HG03342 (cell line): Measurements from ENCODE around the gene SNX30.

ENCODE experiments used
- ATAC-seq: cut with Tn5 transposase; IDR thresholded peaks from one replicate; pipeline ENCODE4 v1.9.1; 2021; ENCODE audit warnings: mild to moderate bottlenecking, moderate library complexity; ENCODE audit not compliant: unreplicated experiment

SNX30 gene

DNA sequence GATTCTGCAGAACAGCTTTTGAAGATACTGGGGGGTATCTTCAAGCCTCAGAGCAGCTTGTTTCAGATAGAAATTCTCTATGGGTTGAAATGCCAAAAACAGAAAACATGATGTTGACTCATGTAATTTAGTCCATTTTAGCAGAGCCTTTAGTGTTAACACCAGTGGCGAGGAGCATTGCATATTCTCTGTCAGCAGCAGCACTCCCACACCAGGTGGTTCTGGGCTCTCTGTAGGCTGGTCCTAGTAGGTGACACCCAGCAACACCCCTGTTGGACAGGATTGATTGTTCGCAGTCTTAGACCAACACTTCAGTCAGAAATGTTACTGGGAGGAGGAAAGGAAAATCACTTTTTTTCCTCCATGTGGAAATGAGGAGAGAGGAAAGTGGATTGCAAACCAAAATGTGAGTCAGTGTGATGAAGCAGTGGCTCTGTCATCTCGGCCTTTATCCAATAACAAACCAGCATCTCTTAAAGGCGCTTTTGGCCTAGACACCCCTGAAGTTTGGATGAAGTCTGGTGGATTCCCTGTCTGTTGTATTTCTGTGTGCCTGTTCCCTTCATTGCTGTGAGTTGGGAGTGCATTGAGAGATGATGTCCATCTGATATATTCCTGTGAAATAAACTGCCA, 123.3 kb downstream of the SNX30 start:
- no peak for ATAC-seq

DNA sequence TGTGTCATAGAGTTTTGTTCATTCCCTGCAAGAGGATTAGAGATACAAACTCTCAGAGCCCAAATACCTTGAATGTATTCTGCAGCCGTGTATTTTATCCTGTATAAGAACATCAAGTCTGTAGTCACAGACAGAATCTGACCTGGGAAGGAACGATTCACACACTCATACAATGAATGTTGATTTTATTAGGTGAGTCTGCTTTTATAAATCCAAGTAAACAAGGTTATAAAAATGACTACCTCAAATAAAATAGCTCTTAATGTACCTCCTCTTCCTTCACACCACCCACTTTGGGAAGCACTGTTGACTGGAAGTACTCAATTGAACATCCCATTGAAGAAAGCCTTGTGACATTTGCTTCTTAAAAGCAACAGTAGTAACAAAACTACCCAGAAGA, 128.2 kb downstream of the SNX30 start:
- no peak for ATAC-seq

DNA sequence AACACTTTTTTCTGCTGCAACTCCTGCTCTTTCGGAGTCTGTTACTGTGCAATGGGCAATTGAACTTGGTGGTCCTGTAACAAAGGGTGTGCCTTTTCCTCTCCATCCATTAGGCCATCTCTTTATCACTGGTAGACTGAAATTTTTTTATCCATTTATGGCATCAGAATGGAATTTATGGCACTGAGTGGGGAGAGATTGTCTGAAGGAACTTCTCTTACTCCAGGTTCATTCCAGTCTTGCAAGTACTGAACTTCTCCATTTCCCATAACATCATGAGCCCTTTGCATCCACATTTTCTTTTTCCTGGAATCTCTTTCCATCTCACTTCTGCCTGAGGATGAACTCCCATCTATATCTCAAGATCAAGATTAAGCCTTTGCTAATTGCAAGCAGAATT, 130.1 kb downstream of the SNX30 start:
- no peak for ATAC-seq

DNA sequence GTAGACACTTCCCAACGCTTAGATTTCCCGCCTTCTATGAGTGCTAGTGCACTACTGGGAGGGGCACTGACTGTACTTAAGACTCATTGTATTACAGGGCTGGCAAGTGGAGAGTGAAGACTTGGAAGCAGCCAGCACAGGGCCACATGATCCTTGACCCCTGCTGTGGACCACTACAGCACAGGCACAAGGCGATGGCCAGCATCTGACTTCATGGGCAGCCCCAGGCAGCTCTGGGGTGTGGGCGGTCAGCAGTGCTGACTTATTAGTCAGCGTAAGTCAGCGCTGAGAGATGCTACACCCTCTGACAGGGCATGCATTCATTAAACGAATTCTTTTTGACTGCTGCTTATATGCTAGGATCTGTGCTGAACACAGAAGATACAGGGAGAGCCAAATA, 130.8 kb downstream of the SNX30 start:
- ATAC-seq, result no peak

DNA sequence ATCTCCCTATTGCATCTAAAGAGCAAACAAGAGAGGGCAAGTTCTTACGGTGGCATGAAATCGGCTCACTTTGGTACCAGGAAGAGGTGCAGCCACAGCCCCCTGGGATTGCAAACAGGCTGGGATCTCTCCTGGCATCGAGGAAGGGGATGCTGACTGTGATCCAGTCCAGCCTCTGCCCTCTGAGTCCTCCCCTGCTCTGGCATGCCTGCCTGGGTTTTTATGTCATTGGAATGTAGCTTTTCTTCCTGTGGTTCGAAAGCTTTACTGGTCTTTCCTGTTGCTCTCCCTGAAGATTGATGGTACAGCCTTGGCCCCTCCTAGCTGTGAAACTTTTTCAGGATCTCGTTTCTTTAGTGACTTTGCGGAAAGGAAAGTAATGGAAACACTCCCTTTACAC, 133.5 kb downstream of the SNX30 start:
- ATAC-seq, result no peak

DNA sequence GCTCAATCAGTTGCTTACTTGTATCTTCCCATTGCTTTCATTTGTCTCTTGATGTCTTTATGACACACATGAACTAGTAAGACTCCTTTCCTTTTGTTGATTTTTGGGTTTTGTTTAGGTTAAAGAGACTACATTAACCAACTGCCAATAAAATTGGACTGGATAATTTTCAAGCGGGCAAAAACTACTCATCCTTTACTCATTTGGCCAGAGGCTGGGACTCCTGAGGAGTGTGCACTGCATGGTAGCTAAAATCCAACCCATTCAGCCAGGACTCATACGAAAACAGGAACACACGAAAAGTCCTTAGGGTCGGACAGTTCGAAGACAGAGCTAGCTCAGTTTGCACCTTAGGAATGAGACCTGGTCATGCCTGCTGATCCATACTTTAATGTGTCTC, 134.2 kb downstream of the SNX30 start:
- ATAC-seq, result no peak

DNA sequence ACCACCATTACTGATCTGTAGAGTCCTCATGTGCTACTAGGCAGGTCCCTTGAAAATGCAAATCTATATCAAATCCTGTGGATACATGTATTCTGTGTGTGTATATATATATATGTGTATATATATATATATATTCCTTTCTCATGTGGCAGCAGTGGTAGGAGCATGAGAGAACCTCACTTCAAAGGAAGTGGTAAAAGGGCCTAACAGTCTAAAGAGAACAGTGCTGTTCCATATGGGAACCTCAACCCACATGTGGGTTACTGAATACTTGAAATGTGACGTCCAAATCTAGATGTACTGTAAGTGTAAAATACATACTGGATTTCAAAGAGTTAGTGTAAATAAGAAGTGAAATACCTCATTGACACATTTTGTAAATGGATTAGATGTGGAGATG, 134.8 kb downstream of the SNX30 start:
- no peak for ATAC-seq

DNA sequence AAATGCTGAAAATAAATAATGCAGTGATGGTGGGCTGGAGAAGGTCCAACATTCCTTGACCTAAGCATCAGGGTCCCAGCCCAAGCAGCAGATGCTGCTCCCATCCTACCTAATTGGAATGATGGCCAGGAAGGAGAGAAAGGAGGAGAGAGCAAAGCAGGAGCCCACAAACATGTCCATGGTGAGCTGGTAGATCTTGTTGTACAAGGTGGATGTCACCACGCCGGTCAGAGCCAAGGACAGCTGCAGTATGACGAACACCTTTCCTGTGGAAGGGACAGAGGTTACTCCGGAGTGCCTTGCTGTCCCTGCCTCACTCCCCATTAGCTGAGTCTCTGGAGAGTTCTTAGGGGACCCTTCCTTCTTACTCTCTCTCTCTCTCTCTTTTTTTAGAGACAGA, 135.8 kb downstream of the SNX30 start:
- ATAC-seq, result no peak

DNA sequence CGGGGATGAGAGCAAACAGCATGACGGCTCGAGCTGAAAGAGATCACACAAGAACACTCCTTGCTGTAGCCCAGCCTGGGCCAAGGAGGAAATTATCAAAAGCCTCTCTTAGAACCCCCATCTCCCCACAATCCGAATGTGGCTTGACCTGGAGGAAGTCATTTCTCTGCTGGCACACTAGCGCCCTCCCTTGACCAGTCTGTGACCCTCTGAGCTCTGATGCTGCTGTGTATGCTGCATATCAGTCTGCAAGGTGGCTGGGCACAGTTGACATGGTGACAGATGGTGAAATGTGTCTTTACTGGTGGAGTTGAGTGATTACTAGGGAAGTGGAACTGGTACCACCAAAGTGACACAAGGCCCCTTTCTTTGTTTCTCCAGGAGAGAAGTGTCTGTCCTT, 136.8 kb downstream of the SNX30 start:
- ATAC-seq, result no peak

DNA sequence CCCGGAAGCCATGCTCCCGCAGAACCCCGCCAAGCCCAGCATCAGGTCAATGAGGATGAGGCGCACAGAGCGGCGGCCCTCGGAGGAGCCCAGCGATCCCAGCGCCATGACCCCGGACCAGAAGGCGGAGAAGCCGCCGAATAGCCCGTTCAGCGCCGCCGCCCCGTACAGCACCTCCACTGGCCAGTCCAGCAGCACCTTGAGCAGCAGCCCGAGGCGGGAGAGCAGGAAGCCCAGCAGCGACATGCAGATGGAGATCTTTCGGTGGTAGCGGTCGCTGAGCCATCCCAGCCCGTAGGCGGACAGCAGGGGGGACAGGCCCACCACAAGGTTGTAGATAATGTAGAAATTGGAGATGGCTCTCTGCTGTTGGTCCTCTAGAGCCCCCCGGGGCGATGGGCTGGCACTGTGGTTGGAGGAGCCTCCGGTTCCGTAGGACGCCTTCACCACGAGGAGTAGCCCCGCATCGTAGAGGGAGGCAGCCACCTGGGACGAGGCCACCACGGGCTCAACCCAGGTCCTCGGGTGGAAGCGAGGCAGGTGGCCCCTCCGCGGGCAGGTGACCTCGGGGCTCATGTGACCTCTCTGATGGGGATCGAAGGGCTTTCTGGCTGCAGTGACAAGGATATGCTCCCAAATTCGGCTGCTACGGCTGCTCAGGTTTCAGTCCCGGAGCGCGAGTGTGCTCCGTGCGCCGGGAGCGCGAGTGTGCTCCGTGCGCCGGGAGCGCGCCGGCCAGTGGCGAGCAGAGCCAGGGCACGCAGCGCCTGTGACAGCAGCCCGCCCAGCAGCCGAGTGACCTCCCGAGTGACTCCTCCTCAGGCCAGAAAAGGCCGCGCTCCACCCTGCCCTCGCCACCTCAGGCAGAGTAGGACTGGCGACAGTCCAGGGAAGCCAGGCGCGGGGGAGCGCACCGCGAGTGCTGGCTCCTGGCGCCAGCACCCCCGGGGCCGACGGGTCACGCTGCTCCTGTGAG, 139.8 kb downstream of the SNX30 start, which contains the start of gene SLC46A2:
SLC46A2 (minus strand) TSS at position 771 of the 976 bp plus-strand sequence; CDS start at position 576, 195 bp downstream.
- ATAC-seq, result no peak

DNA sequence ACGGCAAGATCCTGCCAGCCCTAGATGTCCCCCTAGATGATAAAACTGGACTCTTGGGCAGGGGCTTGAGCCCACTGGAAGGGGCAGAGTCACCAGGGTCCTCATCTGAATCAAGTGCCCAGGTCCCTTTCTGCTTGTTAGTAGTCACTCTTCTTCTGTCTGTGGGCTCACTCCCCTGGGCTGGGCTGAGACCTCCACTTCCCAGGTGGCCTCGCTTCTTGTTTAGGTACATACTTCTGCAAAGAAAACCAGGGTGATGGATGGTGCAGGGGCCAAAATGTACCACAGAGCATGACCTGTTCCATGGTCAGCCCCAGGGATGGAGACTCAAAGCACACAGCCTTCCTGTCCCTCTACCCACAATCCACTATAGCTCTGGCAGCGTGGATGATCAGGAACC, 141.0 kb downstream of the SNX30 start:
- no peak for ATAC-seq

DNA sequence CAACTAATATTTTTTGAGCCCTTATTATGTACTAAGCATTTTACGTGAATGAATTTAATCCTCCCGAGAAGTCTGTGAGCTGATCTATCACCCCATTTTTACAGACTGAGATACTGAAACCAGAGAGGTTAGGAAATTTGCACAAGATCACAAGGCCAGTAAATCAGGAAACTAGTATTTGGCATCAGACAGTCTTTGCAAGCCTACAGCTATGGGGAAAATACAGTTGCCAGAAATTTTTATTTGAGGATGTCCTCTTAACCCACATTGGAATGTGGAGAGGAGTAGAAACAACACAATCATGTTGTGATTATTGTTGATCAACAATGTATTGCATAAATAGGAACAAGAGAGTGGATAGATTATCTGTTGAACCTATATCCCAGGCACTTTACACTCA, 142.4 kb downstream of the SNX30 start:
- no peak for ATAC-seq

DNA sequence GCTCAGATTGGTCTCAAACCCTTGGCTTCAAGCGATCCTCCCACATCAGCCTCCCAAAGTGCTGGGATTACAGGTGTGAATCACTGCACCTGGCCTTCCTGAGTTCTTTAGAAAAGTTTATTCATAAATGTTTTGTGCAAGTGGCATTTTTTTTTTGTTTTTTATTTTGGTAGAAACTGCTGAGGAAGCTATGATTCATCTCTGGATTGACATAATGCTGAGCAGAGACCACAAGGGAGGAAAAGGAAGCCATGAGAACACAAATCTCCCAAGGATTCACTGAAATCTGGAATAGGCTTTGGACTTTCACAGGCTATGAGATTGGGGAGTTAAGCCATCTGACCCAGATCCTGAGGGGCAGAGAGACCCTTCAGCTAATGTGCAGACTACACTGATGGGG, 143.5 kb downstream of the SNX30 start:
- ATAC-seq, result no peak

DNA sequence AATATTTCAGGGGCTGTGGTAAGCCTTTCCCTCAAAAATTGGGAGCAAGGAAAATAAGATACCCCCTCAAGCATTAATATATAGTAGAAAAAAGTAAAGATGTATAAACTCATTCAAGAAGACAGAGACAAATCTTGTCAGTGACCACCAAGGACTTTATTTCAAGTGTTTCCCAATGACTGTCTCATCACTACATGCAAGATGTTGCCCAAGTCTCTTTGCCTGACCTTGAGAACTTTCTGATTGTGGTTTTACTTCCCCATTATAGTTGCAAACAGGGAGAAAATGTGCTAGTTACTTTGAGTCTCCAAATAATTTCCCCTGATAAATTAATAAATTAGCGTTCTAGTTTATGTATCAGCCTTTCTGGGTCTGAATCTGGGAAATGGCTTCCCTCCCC, 144.1 kb downstream of the SNX30 start:
- ATAC-seq, result no peak

DNA sequence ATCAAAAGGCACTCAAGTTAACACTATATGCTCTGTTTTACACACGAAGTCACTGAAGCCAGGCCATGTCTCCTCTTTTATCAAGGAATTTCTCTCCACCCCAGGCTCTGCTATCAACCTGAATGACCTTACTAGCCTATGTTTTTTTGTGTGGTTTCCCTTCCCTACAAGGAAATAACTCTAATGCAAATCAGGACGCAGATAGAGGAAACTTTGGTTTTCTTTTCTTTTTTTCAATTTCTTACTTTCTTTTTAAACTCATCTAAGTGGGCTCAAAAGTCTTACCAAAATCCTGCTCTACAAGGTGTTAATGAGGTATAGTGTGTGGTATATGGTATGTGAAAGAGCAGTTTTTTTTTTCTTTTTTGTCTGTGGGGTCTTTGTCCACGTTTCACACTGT, 145.6 kb downstream of the SNX30 start:
- ATAC-seq, result no peak

DNA sequence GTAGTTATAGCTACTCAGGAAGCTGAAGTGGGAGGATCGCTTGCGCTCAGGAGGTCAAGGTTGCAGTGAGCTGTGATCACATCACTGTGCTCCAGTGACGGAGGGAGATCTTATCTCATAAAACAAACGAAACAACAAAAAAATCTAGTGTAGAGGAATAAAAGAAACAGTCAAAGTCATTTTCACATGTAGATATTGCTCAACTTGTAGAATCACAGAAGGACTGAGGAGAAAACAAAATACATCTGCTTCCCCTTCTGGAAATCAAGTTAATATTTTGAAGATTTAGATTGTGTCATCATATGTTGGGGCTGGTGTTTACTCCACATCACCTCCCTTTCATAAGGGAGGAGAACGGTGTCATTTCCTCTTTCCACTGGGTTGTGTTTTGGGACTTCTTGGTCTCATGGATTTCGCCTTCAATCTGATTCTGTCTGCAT, 148.3 kb downstream of the SNX30 start:
- ATAC-seq, result no peak

DNA sequence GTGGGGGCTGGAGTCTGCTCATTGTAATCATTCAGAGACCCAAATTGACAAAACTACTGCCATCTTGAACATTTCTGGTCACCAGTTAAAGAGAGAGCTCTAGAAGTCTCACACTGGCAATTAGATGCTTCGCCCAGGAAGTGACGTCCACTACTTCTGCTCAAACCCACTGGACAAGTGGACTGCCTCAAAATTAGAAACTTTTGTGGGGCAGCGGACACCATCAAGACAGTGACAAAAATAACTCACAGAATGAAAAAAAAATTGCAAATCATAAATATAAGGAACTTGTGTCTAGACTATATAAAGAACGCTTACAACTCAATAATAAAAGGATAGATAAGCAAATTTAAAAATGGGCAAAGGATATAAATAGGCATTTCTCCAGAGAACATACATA, 149.9 kb downstream of the SNX30 start:
- ATAC-seq, result no peak

DNA sequence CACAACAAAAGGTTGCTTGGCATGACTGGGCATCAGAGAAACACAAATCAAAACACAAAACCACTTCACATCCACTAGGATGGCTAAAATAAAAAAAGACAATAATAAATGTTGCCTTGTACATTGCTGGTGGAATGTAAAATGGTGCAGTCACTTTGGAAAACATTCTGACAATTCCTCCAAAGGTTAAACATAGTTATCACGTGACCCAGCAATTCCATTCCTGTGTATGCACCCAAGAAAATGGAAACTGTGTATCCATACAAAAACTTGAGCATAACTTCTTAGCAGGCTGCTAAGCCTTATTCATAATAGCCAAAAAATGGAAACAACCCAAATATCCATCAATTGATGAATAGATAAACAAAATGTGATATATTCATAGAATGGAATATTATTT, 150.3 kb downstream of the SNX30 start:
- ATAC-seq, result no peak

DNA sequence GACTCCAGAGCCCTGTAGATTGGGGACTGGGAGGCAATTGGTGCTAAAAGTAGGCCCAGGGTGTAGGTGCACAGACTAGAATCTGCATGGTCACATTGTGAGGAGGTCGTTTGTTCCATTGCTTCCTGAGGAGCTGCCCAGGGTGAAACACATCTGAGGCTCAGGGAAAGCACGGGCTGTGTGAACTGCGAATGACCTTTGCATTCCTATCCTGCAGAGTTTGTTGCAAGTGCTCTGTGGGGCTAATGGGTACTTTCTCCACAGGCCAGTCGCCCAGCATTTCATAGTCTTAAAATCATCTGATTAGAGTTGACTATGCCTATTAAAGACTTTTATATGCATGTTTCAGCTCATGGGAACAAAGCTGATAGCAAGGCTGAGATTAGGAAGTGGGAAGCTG, 154.5 kb downstream of the SNX30 start:
- ATAC-seq, result no peak

DNA sequence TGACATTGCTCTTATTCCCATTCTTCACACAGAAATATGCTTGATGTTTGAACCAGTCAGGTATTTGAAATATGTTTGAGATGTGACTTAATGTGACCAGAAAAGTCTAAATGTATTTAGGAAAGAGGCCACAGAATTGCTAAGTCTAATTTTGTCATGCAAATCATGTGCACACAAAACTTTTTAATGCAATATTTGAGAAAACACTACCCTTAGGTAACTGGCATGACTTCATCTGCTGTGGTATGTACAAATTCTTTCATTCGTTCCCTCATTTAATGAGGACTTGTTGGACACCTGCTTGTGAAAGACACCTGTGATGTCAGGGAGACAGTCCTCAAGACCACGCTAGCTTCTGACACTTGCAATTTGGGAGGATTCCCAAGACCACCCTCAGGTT, 161.2 kb downstream of the SNX30 start:
- no peak for ATAC-seq

DNA sequence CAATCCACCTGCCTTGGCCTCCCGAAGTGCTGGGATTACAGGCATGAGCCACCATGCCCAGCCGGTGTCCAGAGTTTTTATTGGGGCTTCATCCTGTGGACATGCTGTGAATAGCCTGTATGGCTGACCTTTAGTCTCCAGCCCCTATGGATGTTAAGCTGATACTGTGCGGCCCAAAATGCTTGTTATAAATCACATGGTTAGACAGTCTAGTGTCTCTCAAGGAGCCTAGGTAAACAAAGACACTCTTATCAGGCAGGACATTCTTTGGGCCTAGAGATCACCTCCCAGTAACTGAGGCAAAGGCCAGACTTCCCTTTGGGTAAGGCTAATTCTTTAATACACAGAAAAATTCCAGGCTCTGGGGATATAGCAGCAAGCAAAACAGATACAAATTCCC, 162.1 kb downstream of the SNX30 start:
- ATAC-seq, result no peak

DNA sequence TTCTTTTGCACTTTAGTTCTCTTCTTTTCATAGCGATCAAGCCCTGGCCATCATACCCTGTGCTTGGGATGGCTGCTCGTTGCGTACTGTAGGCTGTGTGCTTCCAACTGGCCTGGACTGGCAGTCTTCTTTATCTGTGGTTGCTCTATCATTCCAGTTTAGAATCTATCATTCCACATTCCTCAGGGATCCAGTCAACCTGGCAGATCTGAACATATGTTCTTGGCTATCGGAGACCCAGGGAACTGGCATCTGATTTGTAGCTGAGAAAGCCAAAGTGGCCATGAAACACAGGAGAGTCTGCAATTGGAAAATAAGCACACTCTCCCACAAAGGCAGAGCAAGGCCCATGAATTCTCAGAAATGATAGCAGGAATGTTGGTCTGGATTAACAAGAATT, 162.8 kb downstream of the SNX30 start:
- ATAC-seq, result no peak
